ENCODE data around the gene LARP6. TPM values are rescaled to one million over a fixed set of nuclear protein-coding genes. Genes with fewer than 3 reads are reported as not detected.

LARP6 gene
- total RNA-seq, 4 donors from 2014 or later: 10.0 to 20.6 (median 13.9) TPM

DNA sequence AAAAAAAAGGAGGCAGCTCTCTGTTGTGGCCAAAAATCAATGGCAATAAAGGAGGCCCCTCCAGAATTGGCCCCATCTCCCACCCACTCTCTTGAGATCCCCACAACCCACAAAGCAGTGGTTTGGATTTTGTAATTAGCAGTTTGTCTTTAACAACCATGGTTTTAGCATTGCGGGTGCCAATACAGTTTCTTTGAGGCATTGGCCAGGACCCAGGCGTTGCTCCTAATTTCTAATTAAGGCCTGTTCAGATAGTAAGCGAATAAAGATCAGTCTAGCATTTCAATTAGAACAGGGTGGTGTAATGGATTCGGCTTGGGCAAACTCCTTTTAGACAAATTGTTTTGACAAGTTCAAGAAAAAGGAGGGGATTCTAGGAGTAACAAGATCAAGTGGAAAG is 67.0 kb downstream of the LARP6 start:
- Histone ChIP-seq H3K27ac (no peak overlapping the region), H3K4me1 (no peaks in the 10 kb centered on the region), H3K4me3 (no peak overlapping the region), H3K27me3 (no peaks in the 10 kb centered on the region), H3K9me3 (no peaks in the 10 kb centered on the region), H3K36me3 (no peaks in the 10 kb centered on the region)
- in situ Hi-C loops (cut with MboI; ENCODE audit: low sequenced_read_pairs in 4 of 4): no loop called here
- ATAC-seq (no peak), DNase-seq (no peak)
- no peak for TF ChIP-seq POLR2A (IDR thresholded peaks at IDR 0.05)
- TF ChIP-seq, protein P1, sequence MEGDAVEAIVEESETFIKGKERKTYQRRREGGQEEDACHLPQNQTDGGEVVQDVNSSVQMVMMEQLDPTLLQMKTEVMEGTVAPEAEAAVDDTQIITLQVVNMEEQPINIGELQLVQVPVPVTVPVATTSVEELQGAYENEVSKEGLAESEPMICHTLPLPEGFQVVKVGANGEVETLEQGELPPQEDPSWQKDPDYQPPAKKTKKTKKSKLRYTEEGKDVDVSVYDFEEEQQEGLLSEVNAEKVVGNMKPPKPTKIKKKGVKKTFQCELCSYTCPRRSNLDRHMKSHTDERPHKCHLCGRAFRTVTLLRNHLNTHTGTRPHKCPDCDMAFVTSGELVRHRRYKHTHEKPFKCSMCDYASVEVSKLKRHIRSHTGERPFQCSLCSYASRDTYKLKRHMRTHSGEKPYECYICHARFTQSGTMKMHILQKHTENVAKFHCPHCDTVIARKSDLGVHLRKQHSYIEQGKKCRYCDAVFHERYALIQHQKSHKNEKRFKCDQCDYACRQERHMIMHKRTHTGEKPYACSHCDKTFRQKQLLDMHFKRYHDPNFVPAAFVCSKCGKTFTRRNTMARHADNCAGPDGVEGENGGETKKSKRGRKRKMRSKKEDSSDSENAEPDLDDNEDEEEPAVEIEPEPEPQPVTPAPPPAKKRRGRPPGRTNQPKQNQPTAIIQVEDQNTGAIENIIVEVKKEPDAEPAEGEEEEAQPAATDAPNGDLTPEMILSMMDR (IDR thresholded peaks at IDR 0.05 in 4 of 5, conservative IDR thresholded peaks at IDR 0.05 in 1 of 5): no peak
- intact Hi-C loops (cut with DNase I; ENCODE audit: low total_unique reads): no loop called here

DNA sequence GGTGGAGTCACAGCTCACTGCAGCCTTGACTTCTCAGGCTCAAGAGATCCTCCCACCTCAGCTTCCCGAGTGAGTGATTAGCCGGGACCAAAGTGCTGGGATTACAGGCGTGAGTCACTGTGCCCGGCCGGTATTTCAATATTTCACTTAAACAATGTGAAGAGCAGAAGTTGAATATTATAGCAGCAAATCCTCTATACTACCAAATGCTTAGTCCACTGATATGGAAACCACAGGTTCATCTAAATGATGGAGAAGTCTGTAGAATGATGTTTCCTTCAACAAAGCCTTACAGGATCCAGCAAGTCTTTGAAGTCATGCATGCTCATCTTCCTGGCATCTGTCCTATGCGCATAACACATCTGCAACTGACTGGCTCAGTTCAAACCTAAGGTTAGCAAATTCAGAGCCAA is 70.3 kb downstream of the LARP6 start:
- ATAC-seq (no peak), DNase-seq (no peak)
- TF ChIP-seq POLR2A (IDR thresholded peaks at IDR 0.05): no peak
- TF ChIP-seq, protein P1 (IDR thresholded peaks at IDR 0.05 in 4 of 5, conservative IDR thresholded peaks at IDR 0.05 in 1 of 5): no peak
- no peaks in the 10 kb centered on the region for H3K36me3 ChIP-seq
- H3K4me3 ChIP-seq: no peak overlapping the region
- H3K27ac ChIP-seq: no peak overlapping the region
- H3K4me1 ChIP-seq: no peaks in the 10 kb centered on the region
- in situ Hi-C loops (cut with MboI; ENCODE audit: low sequenced_read_pairs in 4 of 4): no loop called here
- no peaks in the 10 kb centered on the region for H3K9me3 ChIP-seq
- no peaks in the 10 kb centered on the region for H3K27me3 ChIP-seq
- intact Hi-C loops (cut with DNase I; ENCODE audit: low total_unique reads): no loop called here

DNA sequence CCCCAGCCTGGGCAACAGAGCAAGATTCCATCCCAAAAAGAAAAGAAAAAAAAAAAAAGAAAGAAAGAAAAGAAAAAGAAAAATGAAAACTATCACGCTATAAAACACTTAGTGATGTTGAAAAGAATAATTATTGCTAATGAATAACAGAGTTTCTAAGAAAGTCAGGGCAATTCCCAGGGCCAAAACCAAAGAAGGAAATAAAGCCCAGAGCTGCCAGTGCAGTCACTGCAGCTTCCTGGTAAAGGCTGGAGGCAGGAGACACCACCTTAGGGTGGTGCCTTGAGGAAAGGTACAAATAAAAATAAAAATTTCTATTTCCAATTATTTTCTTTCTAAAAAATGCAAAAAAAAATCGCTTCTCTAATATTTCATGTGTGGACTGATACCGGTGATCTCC is 70.9 kb downstream of the LARP6 start:
- Histone ChIP-seq H3K4me3 (no peak overlapping the region), H3K9me3 (no peaks in the 10 kb centered on the region), H3K36me3 (no peaks in the 10 kb centered on the region), H3K27me3 (no peaks in the 10 kb centered on the region), H3K27ac (no peak overlapping the region), H3K4me1 (no peaks in the 10 kb centered on the region)
- intact Hi-C loops (cut with DNase I; ENCODE audit: low total_unique reads): no loop called here
- ATAC-seq (no peak), DNase-seq (no peak)
- in situ Hi-C loops (cut with MboI; ENCODE audit: low sequenced_read_pairs in 4 of 4): no loop called here
- TF ChIP-seq, protein P1 (IDR thresholded peaks at IDR 0.05 in 4 of 5, conservative IDR thresholded peaks at IDR 0.05 in 1 of 5): no peak
- no peak for TF ChIP-seq POLR2A (IDR thresholded peaks at IDR 0.05)

DNA sequence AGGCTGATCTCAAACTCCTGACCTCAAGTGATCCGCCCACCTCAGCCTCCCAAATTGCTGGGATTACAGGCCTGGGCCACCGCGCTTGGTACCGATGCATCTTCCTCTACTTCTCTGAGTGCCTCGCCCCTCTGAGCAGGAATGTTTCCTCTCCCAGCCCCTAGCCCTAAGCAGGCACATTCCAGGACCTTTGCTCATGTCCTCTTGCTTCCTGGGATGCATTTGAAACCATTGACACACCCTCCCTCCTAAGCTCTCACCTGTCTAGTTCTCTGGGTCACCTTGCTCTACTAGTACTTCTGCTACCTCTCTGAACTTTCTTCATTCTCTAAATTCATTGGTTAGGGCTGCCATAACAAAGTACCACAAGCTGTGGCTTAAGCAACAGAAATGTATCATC is 72.7 kb downstream of the LARP6 start:
- no peak for ATAC-seq

More for the DNA sequence above, 72.7 kb downstream of the LARP6 start:
- Histone ChIP-seq H3K27ac (no peak overlapping the region), H3K4me1 (no peaks in the 10 kb centered on the region), H3K9me3 (no peaks in the 10 kb centered on the region), H3K4me3 (no peak overlapping the region), H3K36me3 (no peaks in the 10 kb centered on the region), H3K27me3 (no peaks in the 10 kb centered on the region)
- DNase-seq: no peak
- intact Hi-C loops (cut with DNase I; ENCODE audit: low total_unique reads) (no loop called here), in situ Hi-C loops (cut with MboI; ENCODE audit: low sequenced_read_pairs in 4 of 4) (no loop called here)
- TF ChIP-seq POLR2A (IDR thresholded peaks at IDR 0.05): no peak
- TF ChIP-seq, protein P1 (IDR thresholded peaks at IDR 0.05 in 4 of 5, conservative IDR thresholded peaks at IDR 0.05 in 1 of 5): no peak

Other genes with a start within 250 kb of the LARP6 start
- 100 to 1,000 TPM; 101 to 192 (median 127) TPM for gene UACA, start 90.6 kb downstream of the LARP6 start, total RNA-seq
- gene THAP10, start 38.3 kb upstream of the LARP6 start, total RNA-seq: 1 to 10 TPM in 2 of 4 donors, under 1 TPM in 2; 0.46 to 2.3 (median 1.1) TPM
- gene LRRC49, start 38.7 kb upstream of the LARP6 start, total RNA-seq: 1 to 10 TPM in 3 of 4 donors, under 1 TPM in 1; 0.51 to 5.0 (median 2.8) TPM

Data from gastrocnemius medialis (tissue), 4 donors.